Activated gamma-delta T cell treated with anti-CD3 and anti-CD28 coated beads, Interleukin-2, amount 50 U/mL, for 16 hours (primary cell): ENCODE measurements around the gene P4HB.

Experiments used
- DNase-seq: peaks from one replicate; pipeline ENCODE4 v3.0.0-alpha.2; 2020; ENCODE audit warnings: low read depth

P4HB gene

DNA sequence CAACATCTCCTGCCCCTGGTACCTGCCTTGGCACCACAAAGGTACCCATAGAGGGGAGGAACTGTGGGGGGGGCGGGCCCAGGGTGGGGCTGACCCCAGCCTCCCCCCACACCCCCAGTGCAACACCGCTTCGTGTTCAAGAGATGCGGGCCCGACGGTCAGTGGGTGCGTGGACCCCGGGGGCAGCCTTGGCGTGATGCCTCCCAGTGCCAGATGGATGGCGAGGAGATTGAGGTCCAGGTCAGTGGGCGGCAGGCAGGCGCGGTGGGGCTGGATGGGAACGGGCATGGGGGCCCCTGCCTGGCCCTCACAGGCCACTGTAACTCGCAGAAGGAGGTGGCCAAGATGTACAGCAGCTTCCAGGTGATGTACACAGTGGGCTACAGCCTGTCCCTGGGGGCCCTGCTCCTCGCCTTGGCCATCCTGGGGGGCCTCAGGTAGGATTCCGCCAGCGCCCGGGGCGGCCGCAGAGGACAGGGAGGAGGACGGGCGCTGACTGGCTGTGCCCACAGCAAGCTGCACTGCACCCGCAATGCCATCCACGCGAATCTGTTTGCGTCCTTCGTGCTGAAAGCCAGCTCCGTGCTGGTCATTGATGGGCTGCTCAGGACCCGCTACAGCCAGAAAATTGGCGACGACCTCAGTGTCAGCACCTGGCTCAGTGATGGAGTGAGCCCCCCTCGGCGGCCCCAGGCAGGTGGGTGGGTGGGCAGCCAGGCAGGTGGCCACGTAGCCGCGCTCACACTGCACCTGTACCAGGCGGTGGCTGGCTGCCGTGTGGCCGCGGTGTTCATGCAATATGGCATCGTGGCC, 49.2 kb downstream of the P4HB start:
- DNase-seq, result no peak

DNA sequence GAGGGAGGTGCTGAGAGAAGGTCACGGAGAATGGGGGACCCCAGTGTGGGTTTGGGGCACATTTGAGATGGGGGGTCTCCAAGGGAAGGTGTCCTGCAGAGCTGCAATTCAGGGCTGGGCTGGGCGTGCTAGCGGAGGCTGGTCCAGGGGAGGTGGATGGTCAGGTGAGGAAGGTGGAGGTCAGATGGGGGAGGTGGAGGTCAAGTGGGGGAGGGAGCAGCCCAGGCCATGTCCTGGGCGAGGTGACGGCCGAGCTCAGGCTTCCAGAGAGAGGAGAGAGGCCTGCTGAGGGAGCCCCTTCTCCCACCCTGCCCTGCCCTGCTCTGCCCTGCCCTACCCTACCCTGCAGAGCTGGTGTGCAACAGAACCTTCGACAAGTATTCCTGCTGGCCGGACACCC, 49.9 kb downstream of the P4HB start:
- DNase-seq, result no peak

DNA sequence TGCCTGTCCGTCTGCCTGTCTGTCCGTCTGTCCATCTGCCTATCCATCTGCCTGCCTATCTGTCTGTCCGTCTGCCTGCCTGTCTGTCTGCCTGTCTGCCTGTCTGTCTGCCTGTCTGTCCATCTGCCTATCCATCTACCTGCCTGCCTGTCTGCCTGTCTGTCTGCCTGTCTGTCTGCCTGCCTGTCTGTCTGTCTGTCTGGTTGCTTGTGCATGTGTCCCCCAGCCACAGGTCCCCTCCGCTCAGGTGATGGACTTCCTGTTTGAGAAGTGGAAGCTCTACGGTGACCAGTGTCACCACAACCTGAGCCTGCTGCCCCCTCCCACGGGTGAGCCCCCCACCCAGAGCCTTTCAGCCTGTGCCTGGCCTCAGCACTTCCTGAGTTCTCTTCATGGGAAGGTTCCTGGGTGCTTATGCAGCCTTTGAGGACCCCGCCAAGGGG, 50.8 kb downstream of the P4HB start:
- DNase-seq, result no peak

DNA sequence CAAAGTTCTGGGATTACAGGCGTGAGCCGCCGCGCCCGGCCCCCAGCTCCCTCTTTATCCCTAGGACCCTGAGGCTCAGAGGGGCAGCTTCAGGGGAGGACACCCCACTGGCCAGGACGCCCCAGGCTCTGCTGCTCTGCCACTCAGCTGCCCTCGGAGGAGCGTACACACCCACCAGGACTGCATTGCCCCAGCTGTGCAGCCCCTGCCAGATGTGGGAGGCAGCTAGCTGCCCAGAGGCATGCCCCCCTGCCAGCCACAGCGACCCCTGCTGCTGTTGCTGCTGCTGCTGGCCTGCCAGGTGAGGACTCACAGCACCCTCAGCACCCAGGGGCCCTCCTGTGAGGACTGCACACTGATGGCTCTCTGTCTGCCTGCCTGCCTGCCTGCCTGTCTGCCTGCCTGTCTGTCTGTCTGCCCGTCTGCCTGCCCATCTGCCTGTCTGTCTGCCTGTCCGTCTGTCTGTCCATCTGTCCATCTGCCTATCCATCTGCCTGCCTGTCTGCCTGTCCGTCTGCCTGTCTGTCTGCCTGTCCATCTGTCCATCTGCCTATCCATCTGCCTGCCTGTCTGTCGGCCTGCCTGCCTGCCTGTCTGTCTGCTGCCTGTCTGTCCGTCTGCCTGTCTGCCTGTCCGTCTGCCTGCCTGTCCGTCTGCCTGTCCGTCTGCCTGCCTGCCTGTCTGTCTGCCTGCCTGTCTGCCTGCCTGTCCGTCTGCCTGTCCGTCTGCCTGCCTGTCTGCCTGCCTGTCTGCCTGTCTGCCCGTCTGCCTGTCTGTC, 51.4 kb downstream of the P4HB start:
- DNase-seq, result no peak

DNA sequence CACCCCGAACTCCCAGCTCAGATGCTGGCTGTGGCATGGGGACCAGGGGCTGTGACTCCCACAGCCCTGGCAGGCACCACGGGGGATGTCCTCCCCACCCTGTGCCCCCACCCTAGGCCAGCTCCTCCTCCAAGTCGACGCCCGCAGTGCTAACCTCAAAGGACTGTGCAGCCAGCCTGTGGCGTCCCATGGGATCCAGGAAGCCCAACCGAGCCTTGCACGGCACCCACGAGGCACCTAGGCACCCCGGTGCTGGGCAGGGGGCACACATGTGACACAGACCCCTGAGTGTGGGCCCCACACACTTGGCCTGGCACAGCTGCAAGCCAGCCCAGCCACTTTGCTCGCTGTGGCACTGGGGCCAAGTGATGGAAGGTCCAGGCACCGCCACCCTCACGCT, 52.5 kb downstream of the P4HB start:
- no peak for DNase-seq

DNA sequence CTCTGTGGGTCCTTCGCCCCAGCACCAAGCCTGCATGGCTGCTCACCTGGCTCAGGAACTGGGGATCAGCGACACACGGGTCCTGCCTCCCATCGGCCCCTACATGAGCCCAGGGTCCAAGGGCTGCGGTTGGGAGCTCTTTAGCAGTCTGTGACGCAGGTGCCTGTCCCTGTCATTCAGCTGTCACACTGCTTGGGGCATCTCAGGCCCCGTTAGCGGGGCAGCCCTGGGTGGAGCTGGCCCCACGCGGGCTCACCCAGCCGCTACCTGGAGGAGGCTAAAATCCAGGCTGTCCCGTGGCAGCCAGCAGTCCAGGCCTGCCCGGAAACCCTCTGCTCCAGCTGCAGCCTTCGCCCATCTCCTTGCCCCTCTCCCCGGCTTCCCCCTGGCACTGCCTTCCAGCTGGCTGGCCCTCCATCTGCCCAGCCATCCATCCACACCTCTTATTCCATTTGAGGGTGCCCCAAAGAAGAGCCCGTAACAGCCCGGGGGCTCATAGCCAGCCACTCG, 53.1 kb downstream of the P4HB start:
- DNase-seq, result no peak

DNA sequence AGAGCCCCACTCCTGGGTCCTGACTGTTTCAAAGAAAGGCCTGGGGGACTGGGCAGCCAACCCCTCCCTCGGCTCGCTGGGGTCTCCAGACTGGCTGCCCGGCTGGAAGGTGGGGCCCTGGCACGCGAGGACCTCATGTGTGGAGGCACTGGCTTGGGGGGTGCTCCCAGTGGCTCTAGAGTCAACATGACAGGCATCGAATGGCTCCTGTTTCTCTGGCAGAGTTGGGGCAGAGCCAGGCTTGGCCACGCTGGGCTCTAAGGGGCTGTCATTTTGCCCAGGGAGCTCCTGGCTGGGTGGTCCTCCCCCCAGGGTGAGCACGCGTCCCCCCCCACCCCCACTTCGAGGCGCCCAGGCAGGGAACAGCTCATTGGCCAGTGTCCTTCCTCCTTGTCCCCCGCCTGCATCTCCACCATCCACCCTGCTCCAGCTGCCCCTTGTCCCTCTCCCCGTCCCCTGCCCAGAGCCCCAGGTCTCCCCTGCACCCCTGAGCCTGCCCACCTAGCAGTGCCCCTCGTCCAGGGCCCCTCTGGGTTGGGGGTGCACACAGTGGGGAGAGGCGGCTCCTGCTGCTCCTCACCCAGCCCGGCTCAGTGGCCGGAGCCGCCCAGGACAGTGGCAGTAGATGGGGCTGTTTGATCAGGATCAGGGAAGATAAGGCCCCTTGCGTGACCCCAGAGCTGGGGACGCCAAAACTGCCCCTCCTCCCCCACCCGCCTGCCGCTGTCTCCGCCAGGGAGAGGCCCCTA, 53.7 kb downstream of the P4HB start:
- DNase-seq, result no peak

DNA sequence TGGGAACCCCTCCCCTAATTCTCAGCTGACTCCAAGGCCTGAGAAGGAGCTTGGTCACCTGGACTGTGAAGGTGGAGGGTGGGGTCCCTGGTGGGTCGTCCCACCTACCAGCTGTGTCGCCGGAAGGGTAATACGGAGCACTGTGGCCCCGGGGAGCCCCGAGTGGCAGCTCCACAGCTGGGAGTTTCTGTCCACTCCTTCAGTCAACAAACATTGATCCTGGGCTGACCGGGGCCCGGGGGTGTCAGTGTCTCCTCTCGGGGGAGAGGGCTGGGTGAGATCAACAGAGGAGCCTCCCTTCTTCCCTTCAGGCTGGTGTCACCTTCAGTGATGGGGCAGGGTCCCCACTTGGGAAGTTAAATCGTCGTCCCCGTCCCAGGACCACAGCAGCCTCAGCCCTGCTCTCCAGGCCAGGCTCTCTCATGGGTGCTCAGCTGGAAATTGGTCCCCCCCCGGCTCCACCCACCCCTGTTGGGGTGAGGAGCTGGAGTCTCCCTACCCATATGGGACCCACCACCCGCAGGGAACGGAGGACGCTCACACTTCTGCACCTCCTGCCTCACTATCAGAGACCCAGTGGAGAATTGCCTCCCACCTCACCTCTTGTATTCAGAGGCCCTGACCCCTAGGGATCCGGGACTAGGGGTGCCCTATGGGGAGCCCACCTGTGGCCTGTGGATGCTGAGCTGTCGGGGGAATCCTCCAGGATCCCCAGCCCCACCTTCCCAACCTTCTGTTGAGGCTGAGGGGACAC, 54.5 kb downstream of the P4HB start:
- DNase-seq, result no peak

DNA sequence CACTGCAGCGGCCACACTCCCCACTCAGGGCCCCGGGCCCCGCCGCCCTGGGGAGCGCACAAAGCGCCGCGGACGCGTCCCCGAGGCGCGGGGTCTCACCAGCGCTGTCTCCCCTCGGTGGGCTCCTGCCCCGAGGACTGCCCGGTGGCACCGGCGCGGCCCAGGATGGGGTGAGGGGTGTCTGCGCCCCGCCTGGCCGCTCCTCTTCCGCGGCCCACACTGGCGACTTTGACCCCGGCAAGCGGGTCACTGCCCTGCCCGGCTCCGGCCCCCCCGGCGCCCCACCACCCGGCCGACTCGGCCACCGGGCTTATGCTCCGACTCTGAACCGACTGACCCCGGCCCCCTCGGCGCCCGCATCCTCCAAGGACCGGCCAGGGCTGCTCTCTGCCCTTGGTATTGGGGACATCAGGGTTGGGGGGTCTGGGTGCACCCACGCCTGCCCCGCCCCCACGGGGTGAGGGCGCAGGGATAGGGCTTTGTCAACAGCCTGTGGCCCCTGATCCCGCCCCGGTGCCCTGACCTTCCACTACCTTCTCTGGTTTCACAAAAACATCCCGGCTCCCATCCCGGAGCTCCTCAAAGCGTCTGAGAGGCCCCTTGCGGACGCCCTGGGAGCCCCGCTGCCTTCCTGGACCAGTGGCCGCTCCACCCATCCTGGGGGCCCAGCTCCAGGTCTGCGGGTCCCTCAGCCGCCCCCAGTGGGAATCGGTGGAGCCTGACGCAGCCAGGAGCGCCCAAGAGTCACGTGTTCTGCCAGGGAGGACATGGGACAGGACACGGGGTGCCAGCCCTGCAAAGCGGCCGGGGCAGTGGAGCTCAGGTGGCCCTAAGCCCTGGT, 55.6 kb downstream of the P4HB start:
- DNase-seq, result no peak

DNA sequence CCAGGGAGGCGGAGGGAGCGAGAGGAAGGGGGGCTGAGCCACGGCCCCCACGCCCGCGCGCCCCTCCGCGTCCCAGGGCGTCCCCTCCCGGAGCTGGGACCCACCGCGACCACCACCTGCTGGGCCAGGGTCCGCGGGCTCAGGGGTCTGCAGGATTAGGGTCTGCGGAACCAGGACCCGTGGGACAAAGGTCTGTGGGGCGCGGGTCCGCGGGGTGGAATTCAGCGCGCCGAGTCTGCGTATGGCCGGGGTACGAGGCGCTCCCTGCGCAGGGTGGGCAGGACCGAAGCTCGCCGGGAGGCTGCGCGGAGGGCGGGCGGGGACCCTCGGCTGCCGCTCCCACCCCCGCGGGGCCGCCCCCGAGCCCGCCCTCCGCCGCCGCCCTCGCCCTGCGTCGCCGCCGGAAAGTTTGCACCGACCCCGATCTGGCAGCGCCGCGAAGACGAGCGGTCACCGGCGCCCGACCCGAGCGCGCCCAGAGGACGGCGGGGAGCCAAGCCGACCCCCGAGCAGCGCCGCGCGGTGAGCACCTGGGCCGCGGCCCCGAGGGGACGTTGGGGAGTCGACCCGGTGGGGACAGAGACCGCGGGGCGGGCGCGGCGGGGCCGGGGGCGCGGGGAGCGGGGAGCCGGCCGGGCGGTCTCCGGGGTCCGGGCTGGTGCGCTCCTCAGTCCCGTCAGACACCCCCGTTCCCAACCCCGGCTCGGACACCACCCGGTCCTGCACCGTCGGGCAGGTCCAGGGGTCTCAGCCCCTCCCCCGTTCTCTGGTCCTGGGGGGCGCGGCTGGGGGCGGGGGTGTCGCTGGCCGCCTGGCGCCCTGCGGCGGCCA, 56.4 kb downstream of the P4HB start, which contains the start of gene GCGR:
Gene GCGR, plus strand, starts transcription at position 423 of the 831 bp plus-strand sequence. CDS start 4,869 bp downstream, outside the sequence.
- DNase-seq, result no peak

DNA sequence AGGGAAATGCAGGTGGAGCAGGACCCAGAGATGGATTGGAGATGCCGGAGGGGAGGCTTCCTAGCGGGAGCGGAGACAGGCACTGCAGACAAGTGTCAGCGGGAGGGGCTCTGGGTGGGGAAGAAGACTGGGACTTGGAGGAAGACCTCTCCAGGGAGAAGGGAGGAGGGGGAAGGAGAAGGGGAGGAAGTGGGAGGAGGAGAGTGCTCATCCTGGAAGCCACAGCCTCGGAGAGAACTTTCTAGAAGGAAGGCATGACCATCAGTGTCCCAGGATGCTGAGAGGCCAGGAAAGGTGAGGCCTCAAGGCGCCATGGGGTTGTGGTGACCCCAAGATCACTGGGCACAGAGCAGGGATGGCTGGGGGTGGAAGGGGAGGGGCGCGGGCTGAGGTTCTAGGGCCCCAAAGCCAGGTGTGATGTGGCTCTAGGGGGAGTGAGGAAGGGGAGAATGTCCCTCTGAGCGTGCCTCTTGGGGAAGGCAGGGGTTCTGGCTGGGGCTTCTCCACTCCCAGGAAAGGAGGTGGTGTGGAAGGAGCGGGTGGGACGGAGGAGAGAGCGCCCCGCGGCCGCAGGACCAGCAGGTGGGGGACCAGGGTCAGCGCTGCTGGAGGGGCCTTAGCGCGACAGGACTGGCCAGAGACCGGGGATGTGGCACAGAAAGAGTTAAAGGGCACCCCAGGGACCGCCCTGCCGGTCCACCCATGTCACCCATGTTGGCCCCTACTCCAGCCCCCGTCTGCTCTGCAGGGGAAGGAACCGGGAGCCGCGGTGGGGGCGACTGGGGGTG, 57.3 kb downstream of the P4HB start:
- DNase-seq, result no peak

DNA sequence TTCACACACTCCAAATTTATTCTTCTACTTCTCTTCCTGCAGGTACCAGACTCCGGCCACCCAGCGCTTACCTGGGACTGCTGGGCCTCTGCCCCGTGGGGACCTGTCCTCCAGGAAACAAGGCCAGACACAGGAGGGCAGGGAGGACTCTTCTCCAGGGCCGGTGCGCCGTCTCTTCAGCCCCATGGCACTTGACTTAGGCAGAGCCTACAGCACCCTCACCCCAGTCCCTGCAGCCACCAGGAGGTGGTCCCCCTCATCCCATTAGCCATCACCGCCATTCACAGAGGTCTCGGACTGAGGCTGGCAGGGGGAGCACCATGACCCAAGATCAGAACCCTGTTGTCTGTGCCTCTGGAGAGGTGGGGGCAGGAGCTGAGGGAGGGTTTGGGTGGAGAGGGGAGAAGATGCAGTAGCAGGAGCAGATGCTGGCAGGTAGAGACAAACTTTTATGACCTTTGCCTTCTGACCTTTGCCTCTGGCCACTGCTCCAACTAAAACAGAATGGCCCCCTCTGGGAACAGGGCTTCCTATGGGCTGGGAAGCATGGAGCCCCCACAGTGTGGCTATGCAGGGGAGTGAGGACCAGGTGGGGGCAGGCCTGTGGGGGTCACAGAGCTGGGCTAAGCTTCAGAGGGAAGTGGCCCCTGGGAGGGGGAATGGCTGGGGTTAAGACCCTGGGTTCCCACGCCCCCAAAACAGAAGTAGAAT, 58.1 kb downstream of the P4HB start:
- DNase-seq, result no peak

DNA sequence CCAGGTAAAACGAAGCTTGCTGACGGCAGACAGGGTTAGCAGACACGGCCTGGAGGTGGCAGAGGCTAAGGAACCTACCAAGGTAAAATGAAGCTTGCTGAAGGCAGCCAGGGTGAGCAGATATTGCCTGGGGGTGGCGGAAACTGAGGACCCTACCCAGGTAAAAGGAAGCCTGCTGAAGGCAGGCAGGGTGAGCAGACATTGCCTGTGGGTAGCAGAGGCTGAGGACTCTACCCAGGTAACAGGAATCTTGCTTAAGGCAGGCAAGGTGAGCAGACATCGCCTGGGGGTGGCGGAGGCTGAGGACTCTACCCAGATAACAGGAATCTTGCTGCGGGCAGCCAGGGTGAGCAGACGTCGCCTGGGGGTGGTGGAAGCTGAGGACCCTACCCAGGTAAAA, 59.0 kb downstream of the P4HB start:
- no peak for DNase-seq

DNA sequence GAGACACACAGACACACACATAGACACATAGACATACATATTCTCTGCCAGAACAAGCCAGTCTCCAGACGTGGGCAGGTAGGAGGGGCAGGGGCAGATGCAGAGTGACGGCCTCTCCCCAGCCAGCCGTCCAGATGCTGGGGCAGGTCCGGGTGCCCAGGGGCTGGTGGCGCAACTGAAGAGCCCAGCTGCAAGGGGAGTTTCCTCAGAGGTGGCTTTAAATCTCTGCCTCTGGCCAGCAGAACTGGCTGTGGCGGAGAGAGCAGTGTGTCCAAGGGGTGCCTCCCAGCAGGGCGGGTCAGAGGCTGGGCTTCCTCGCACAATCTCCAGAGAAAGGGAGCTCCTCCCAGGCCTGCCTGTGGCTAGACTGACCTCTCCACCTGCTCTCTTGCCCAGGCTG, 65.8 kb downstream of the P4HB start:
- no peak for DNase-seq

DNA sequence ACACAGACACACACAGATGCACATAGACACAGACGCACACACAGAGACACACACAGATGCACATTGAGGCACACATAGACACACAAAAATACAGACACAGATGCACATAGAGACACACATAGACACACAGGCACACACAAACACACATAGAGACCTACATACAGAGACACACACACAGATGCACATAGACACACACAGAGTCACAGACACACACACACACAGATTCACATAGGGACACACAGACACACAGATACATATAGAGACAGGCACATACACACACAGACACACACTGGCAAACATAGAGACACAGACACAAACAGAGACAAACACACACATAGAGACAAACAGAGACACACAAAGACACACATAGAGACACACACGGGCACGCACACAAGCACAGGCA, 66.3 kb downstream of the P4HB start:
- no peak for DNase-seq
